Heart left ventricle (tissue), 13 donors: ENCODE data around the gene MBP.

Experiments used
- CTCF ChIP-seq, 12 donors: fragments of 200-600 bp; sonication (generic) in 4 of 12; IDR thresholded peaks; one replicate each; pipeline versions ENCODE4 v1.5.0 to v1.8.0; 2018 to 2022; ENCODE audit warnings: antibody characterized with exemption in 12 of 12, mild to moderate bottlenecking in 5 of 12
- POLR2A ChIP-seq, 2 donors: fragments of 450-650 bp; IDR thresholded peaks; one replicate each; pipeline ENCODE4 v1.6.1; 2017; ENCODE audit warnings: antibody characterized with exemption in 2 of 2, mild to moderate bottlenecking in 2 of 2, moderate library complexity in 2 of 2
- donor health status: ischemic (EF 13 %, LVEDD 7.1; RV severe dilation, severe dysfunction).
- donor health status: DM: no; HTN: yes; CAD: no.
- donor health status: DM: no; HTN: no; CAD: no.
- donor health status: ischemic (EF 25% LVEDD 6.9; RV normal size, moderate dysfunction).
- donor health status: ischemic (EF 25% LVEDD 5.7; RV mildly dilated, moderate dysfunction).
- donor health status: ischemic (EF 35%, LVEDD 5.7; RV mildly dilated, moderate dysfunction).
- donor health status: nonischemic (EF 11% LVEDD 7.7; RV severe dilation, severe dysfunction).
- donor health status: DM: yes; HTN: yes; CAD: no.
- donor health status: PGD.
- donor health status: ischemic (EF 29% LVEDD 5.4; RV normal size, mild dysfunction).
- donor health status: nonischemic (EF 23%, LVEDD 6.1; RV moderate dilation, normal function).

DNA sequence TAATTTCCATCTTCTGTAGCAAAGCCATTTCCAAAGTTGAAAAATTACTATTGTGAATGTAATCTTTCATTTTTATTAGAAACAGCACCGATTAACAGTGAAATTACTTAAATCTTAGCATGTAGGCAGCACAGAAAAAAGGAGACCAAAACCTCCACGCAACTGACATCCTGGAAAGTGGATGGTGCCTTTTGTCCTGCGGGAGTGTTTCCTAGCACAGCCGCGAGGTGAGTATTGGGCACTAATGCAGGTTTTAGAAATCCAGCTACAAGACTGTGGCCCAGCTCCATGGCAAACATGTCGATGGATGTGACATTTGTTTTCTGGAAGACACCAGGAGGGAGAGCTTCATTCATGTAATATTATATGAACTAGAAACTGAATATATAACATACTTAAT is 86.9 kb downstream of the MBP start:
- TF ChIP-seq CTCF (IDR thresholded peaks at IDR 0.05) (no peak), POLR2A (IDR thresholded peaks at IDR 0.05) (no peak)
